H7 (cell line): Measurements from ENCODE around the gene COL4A1. TPM values are rescaled to one million over a fixed set of nuclear protein-coding genes. Genes with fewer than 3 reads are reported as not detected.

ENCODE experiments used
- DNase-seq: peaks from one replicate; pipeline ENCODE4 v3.0.0; 2012
- H3K27me3 ChIP-seq: 2 replicates; pipeline ENCODE4 v1.6.0; 2011; ENCODE audit warnings: mild to moderate bottlenecking, low read length; ENCODE audit not compliant: control insufficient read depth, insufficient read depth
- H3K36me3 ChIP-seq: replicated peaks from 2 replicates; pipeline ENCODE4 v1.5.1; 2011; ENCODE audit warnings: low read length; ENCODE audit not compliant: control insufficient read depth, insufficient read depth
- H3K4me3 ChIP-seq: 2 replicates; pipeline ENCODE4 v1.5.1; 2011; ENCODE audit warnings: low read depth, mild to moderate bottlenecking, control low read depth, low read length, moderate library complexity; ENCODE audit not compliant: insufficient read depth
- total RNA-seq: library from RNA; depleted of rRNA; stranded (reverse); fragments of >200 nt; shearing (Covaris generic); gene quantifications from 2 replicates; pipeline ENCODE4 v1.2.3, GENCODE V29; 2014

The COL4A1 gene
- total RNA-seq, 1 experiment from 2014 or later, result 135 TPM

GRCh38 chr13:110277357-110277975 lies 29.5 kb downstream of the COL4A1 start:
- DNase-seq, result no peak
- Histone ChIP-seq H3K36me3 (no peaks in the 10 kb centered on the region), H3K4me3 (no peak overlapping the region), H3K27me3 (no peaks in the 10 kb centered on the region)

GRCh38 chr13:110276553-110276950 lies 30.4 kb downstream of the COL4A1 start:
- no peaks in the 10 kb centered on the region for H3K27me3 ChIP-seq
- DNase-seq, result no peak
- no peak overlapping the region for H3K4me3 ChIP-seq
- H3K36me3 ChIP-seq, result no peaks in the 10 kb centered on the region

- Histone ChIP-seq H3K4me3 (no peak overlapping the region), H3K36me3 (no peaks in the 10 kb centered on the region), H3K27me3 (no peaks in the 10 kb centered on the region)
- DNase-seq, result no peak
Measured at GRCh38 chr13:110275931-110276552, 30.9 kb downstream of the COL4A1 start.

- no peak for DNase-seq
- Histone ChIP-seq H3K36me3 (no peaks in the 10 kb centered on the region), H3K27me3 (no peaks in the 10 kb centered on the region), H3K4me3 (no peak overlapping the region)
Measured at GRCh38 chr13:110274687-110275086, 32.3 kb downstream of the COL4A1 start.

- Histone ChIP-seq H3K4me3 (no peak overlapping the region), H3K27me3 (no peaks in the 10 kb centered on the region), H3K36me3 (no peaks in the 10 kb centered on the region)
- DNase-seq, result no peak
Measured at GRCh38 chr13:110273254-110273653, 33.7 kb downstream of the COL4A1 start.

DNA sequence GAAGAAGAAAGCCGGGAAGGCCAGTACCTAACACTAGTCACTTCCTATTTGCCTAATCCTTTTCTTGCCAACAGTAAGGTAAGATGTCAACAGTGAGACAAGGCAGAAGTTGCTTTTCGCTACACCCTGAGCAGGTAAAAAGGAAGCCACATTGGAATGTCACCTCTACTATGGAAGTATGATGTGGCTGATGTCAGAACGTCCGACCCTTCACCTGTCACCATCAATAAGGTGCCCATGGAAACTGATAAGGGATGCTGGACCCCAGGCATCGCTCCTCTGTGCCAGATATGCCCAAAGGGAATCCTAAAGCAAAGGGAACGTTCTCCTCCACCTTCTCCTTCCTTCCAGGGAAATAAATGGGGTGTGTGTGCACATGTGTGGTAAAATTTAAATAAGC lies 34.3 kb downstream of the COL4A1 start:
- DNase-seq, result no peak
- H3K4me3 ChIP-seq, result no peak overlapping the region
- H3K27me3 ChIP-seq, result no peaks in the 10 kb centered on the region
- no peaks in the 10 kb centered on the region for H3K36me3 ChIP-seq

DNA sequence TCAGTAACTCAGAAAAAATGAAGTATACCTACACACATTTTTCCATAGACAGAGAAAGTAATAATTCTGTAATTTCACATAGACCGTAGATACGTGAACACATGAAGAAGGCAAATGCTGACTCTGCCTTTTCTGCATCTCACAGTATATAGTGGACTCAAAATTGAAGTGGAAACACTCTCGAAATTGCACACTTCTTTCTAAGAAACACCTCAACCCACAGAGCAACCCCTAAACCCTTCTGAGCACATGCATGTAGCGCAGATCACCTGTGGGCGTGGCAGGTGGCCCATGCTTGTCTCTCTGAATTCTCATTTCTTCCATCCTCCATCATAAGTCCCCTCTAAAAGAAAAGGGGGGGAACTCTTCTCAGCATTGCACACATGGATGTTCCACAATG lies 34.7 kb downstream of the COL4A1 start:
- Histone ChIP-seq H3K4me3 (no peak overlapping the region), H3K36me3 (no peaks in the 10 kb centered on the region), H3K27me3 (no peaks in the 10 kb centered on the region)
- no peak for DNase-seq

GRCh38 chr13:110271313-110271712 lies 35.6 kb downstream of the COL4A1 start:
- DNase-seq, result no peak
- Histone ChIP-seq H3K36me3 (no peaks in the 10 kb centered on the region), H3K4me3 (no peak overlapping the region), H3K27me3 (no peaks in the 10 kb centered on the region)

GRCh38 chr13:110270507-110270906 lies 36.5 kb downstream of the COL4A1 start:
- no peaks in the 10 kb centered on the region for H3K36me3 ChIP-seq
- no peak for DNase-seq

GRCh38 chr13:110269509-110270185 lies 37.3 kb downstream of the COL4A1 start:
- no peaks in the 10 kb centered on the region for H3K36me3 ChIP-seq
- H3K27me3 ChIP-seq, result no peaks in the 10 kb centered on the region
- H3K4me3 ChIP-seq, result no peak overlapping the region
- no peak for DNase-seq

More at GRCh38 chr13:110270507-110270906, 36.5 kb downstream of the COL4A1 start:
- Histone ChIP-seq H3K27me3 (no peaks in the 10 kb centered on the region), H3K4me3 (no peak overlapping the region)

- Histone ChIP-seq H3K36me3 (no peaks in the 10 kb centered on the region), H3K4me3 (no peak overlapping the region), H3K27me3 (no peaks in the 10 kb centered on the region)
- no peak for DNase-seq
Measured at GRCh38 chr13:110268576-110269185, 38.3 kb downstream of the COL4A1 start.

DNA sequence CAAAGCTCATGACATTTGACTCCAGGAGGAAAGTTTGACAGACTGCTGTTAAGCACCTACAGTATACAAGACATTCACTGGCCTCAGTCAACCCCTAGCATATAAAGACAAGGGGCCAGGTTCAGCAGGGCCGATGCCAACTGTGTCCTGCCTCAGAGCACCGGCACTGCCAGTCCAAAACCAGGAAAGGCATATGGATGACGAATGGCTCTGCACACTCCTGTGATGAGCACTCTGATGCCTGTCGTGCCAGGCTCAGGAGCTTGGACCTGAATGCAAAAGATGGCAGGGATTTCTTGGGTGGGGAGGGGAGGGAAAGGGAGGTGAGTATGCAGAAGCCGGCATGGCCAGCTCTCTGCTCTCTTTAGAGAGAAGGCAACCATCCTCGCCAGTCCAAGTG lies 38.9 kb downstream of the COL4A1 start:
- Histone ChIP-seq H3K4me3 (no peak overlapping the region), H3K27me3 (no peaks in the 10 kb centered on the region), H3K36me3 (no peaks in the 10 kb centered on the region)
- no peak for DNase-seq

DNA sequence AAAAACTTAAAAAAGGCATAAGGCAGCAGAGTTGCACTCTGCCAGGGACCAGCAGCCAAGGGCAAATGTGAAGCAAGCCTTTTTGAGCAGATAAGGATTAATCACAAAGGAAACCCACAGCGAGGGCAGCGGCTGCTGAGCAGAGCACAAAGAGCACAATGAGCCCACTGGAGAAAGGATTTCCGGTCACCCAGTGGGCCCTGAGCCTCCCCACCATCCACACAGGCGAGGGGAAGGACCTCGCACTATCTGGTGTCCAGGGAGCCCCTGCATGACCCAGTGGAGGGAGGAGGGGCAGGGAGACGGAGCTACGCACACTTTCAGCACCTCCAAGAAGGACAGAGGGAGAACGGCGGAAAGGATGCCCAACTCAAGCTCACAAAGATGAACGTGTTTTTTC lies 40.0 kb downstream of the COL4A1 start:
- Histone ChIP-seq H3K36me3 (no peaks in the 10 kb centered on the region), H3K4me3 (no peak overlapping the region), H3K27me3 (no peaks in the 10 kb centered on the region)
- DNase-seq, result peak; percentile 86

GRCh38 chr13:110266431-110266809 lies 40.5 kb downstream of the COL4A1 start:
- H3K27me3 ChIP-seq, result no peaks in the 10 kb centered on the region
- H3K4me3 ChIP-seq, result no peak overlapping the region
- no peak for DNase-seq
- H3K36me3 ChIP-seq, result no peaks in the 10 kb centered on the region
